Kidney (tissue), 14 donors: ENCODE measurements around the gene ACER3. TPM values are rescaled to one million over a fixed set of nuclear protein-coding genes. Genes with fewer than 3 reads are reported as not detected.
"Not testable (repeated sequence)": the region's sequence is repeated elsewhere in the genome, so short reads cannot be mapped to it uniquely, and the experiment has no call there.

Experiments used
- DNase-seq, 5 donors: peaks; one replicate each; pipeline ENCODE4 v3.0.0-alpha.2; 2013 to 2020
- FAIRE-seq: peaks from 2 replicates; lab custom pipeline; 2012; peaks lifted over from hg19 to GRCh38; lab: Jason Lieb, UNC
- H3K27ac ChIP-seq, 2 donors: one replicate each; pipeline ENCODE4 v1.7.0; 2013; ENCODE audit warnings: low read depth in 2 of 2, low read length in 2 of 2, inconsistent platforms in 1 of 2
- H3K27me3 ChIP-seq: one replicate; pipeline ENCODE4 v1.7.1; 2013; ENCODE audit warnings: low read length, inconsistent platforms; ENCODE audit not compliant: control insufficient read depth, insufficient read depth
- H3K36me3 ChIP-seq, 3 donors: one replicate each; pipeline versions ENCODE4 v1.7.0 to v1.7.1; 2013; ENCODE audit warnings: low read length in 3 of 3, control low read depth in 1 of 3, inconsistent platforms in 1 of 3; ENCODE audit not compliant: insufficient read depth in 3 of 3, control insufficient read depth in 2 of 3
- H3K4me1 ChIP-seq, 3 donors: one replicate each; pipeline versions ENCODE4 v1.7.0 to v1.7.1; 2013; ENCODE audit warnings: low read length in 3 of 3, inconsistent platforms in 1 of 3, low read depth in 1 of 3; ENCODE audit not compliant: control insufficient read depth in 2 of 3, insufficient read depth in 2 of 3
- H3K4me3 ChIP-seq, 3 donors: one replicate each; pipeline versions ENCODE4 v1.7.0 to v1.8.1; 2013; ENCODE audit warnings: low read length in 3 of 3, control low read depth in 1 of 3, inconsistent platforms in 1 of 3
- H3K9ac ChIP-seq, 3 donors: one replicate each; pipeline versions ENCODE4 v1.7.0 to v1.7.1; 2013; ENCODE audit warnings: low read length in 3 of 3, control low read depth in 1 of 3, inconsistent platforms in 1 of 3
- H3K9me3 ChIP-seq, 3 donors: one replicate each; pipeline versions ENCODE4 v1.7.0 to v1.7.1; 2013; ENCODE audit warnings: low read length in 3 of 3, control low read depth in 1 of 3, inconsistent platforms in 1 of 3; ENCODE audit not compliant: control insufficient read depth in 2 of 3, insufficient read depth in 1 of 3
- CTCF ChIP-seq: IDR thresholded peaks from 3 replicates; pipeline ENCODE4 v1.5.1; 2012; ENCODE audit warnings: mild to moderate bottlenecking, moderate library complexity, borderline replicate concordance; ENCODE audit not compliant: insufficient read depth; ENCODE audit errors: extremely low read depth
- intact Hi-C: fragments of 100-400 bp; cut with DNase I; formaldehyde crosslinking; loops from one replicate; pipeline ENCODE4 v1.11.1; 2022
- polyA plus RNA-seq: library from polyadenylated mRNA; stranded (reverse); fragments of 350-450 nt; fragmentation: Illumina TruSeq; extraction: RNeasy Lipid Tissue Mini Kit (QIAGEN cat#74804); gene quantifications from one replicate; pipeline ENCODE4 v1.2.3, GENCODE V29; 2014; ENCODE audit warnings: low read depth, low replicate concordance; ENCODE audit not compliant: insufficient read depth
- total RNA-seq: library from RNA; stranded (reverse); fragmentation: NEBNext Ultra II Directional; extraction: Animal tissue kit (Norgen Biotek cat#: 25700); gene quantifications from one replicate; pipeline ENCODE4 v1.2.1, GENCODE V29; 2021
- donor health status: control.
- donor health status: control.
- donor health status: control.
- donor health status: control.
- donor health status: control.
- donor health status: DM: yes; HTN: yes; CAD: no.
- donor health status: Normal renal cell carcinoma (clear cell type).

Gene ACER3
- total and polyA plus RNA-seq, 2 donors from 2014 or later, result 5.9 to 35.3 TPM

GRCh38 chr11:76901144-76901543, 40.4 kb downstream of the ACER3 start:
- no peak overlapping the region for H3K27ac ChIP-seq
- H3K27me3 ChIP-seq, result no peaks in the 10 kb centered on the region
- intact Hi-C loops, result no loop called here
- H3K4me1 ChIP-seq, result no peaks in the 10 kb centered on the region
- no peaks in the 10 kb centered on the region for H3K36me3 ChIP-seq
- DNase-seq (no peak), FAIRE-seq (no peak)
- TF ChIP-seq CTCF, result no peak
- H3K9ac ChIP-seq, result no peak overlapping the region
- peaks cover 0 to 5% (median 0%) of the 10 kb centered on the region in 3 donors for H3K9me3 ChIP-seq
- H3K4me3 ChIP-seq, result no peak overlapping the region

GRCh38 chr11:76901622-76902021, 40.9 kb downstream of the ACER3 start:
- not testable (repeated sequence) for FAIRE-seq

GRCh38 chr11:76902121-76903014, 41.6 kb downstream of the ACER3 start:
- Histone ChIP-seq H3K27me3 (no peaks in the 10 kb centered on the region), H3K9ac (no peak overlapping the region), H3K36me3 (no peaks in the 10 kb centered on the region), H3K27ac (no peak overlapping the region), H3K4me3 (no peak overlapping the region), H3K9me3 (peaks cover 0 to 8% (median 1%) of the 10 kb centered on the region in 3 donors), H3K4me1 (no peaks in the 10 kb centered on the region)
- DNase-seq (no peak), FAIRE-seq (no peak)
- intact Hi-C loops, result no loop called here
- no peak for TF ChIP-seq CTCF

More at GRCh38 chr11:76901622-76902021, 40.9 kb downstream of the ACER3 start:
- H3K4me1 ChIP-seq, H3K9ac ChIP-seq, H3K27me3 ChIP-seq, H3K4me3 ChIP-seq, H3K27ac ChIP-seq, H3K36me3 ChIP-seq, DNase-seq, H3K9me3 ChIP-seq, intact Hi-C loops: not testable (repeated sequence)

- Histone ChIP-seq H3K4me3 (no peak overlapping the region), H3K9me3 (peaks cover 0 to 8% (median 1%) of the 10 kb centered on the region in 3 donors), H3K27me3 (no peaks in the 10 kb centered on the region), H3K36me3 (no peaks in the 10 kb centered on the region), H3K4me1 (no peaks in the 10 kb centered on the region), H3K27ac (no peak overlapping the region), H3K9ac (no peak overlapping the region)
- intact Hi-C loops, result no loop called here
- no peak for TF ChIP-seq CTCF
- FAIRE-seq (no peak), DNase-seq (peak in 3 of 5 donors; percentile 27 to 68 (median 56))
These were observed 42.6 kb downstream of the ACER3 start for GRCh38 chr11:76903325-76903724.
